CD14-positive monocyte (primary cell): ENCODE measurements around the gene ST8SIA1. TPM values are rescaled to one million over a fixed set of nuclear protein-coding genes. Genes with fewer than 3 reads are reported as not detected.

Source experiments
- DNase-seq, 3 donors: peaks; one replicate each; pipeline ENCODE4 v3.0.0-alpha.2; 2011 to 2022
- H2AFZ ChIP-seq: 2 replicates; pipeline ENCODE4 v1.6.0; 2012; ENCODE audit warnings: mild to moderate bottlenecking, low read depth, low read length, inconsistent platforms; ENCODE audit not compliant: insufficient read depth, poor library complexity, severe bottlenecking
- H3K27ac ChIP-seq, 2 donors: 1 replicate in 1 of 2; 2 replicates in 1 of 2; pipeline ENCODE4 v1.5.1; 2012 to 2013; ENCODE audit warnings: low read length in 2 of 2, control low read depth in 1 of 2, inconsistent platforms in 1 of 2, low read depth in 1 of 2, mild to moderate bottlenecking in 1 of 2
- H3K27me3 ChIP-seq, 2 donors: one replicate each; pipeline versions ENCODE4 v1.6.0 to v1.6.1; 2011 to 2013; ENCODE audit warnings: low read length in 2 of 2; ENCODE audit not compliant: control insufficient read depth in 2 of 2, insufficient read depth in 2 of 2
- H3K36me3 ChIP-seq, 2 donors: replicated peaks in 1 of 2; 1 replicate in 1 of 2; 2 replicates in 1 of 2; pipeline versions ENCODE4 v1.5.1 to v1.6.1; 2012 to 2013; ENCODE audit warnings: low read length in 2 of 2, control low read depth in 1 of 2, inconsistent platforms in 1 of 2, mild to moderate bottlenecking in 1 of 2; ENCODE audit not compliant: insufficient read depth in 2 of 2, control insufficient read depth in 1 of 2
- H3K4me1 ChIP-seq, 2 donors: 1 replicate in 1 of 2; 2 replicates in 1 of 2; pipeline versions ENCODE4 v1.5.1 to v1.6.1; 2012 to 2013; ENCODE audit warnings: low read length in 2 of 2, control low read depth in 1 of 2, inconsistent platforms in 1 of 2, mild to moderate bottlenecking in 1 of 2, moderate library complexity in 1 of 2; ENCODE audit not compliant: insufficient read depth in 2 of 2, control insufficient read depth in 1 of 2
- H3K4me2 ChIP-seq: replicated peaks from 2 replicates; pipeline ENCODE3; 2012; ENCODE audit warnings: low read length, moderate library complexity, mild to moderate bottlenecking; ENCODE audit not compliant: poor library complexity, severe bottlenecking; ENCODE audit errors: extremely low read depth
- H3K4me3 ChIP-seq, 3 experiments: fragments of 200-600 bp in 1 of 3; sonication (generic) in 1 of 3; replicated peaks in 1 of 3; 1 replicate in 2 of 3; 2 replicates in 1 of 3; pipeline ENCODE4 v1.5.1; 2011 to 2013; ENCODE audit warnings: low read length in 3 of 3, mild to moderate bottlenecking in 3 of 3, control low read depth in 2 of 3, low read depth in 2 of 3, inconsistent platforms in 1 of 3, moderate library complexity in 1 of 3
- H3K79me2 ChIP-seq: 2 replicates; pipeline ENCODE4 v1.6.0; 2012; ENCODE audit warnings: mild to moderate bottlenecking, control low read depth, inconsistent platforms, low read length, moderate library complexity; ENCODE audit not compliant: insufficient read depth
- H3K9ac ChIP-seq: 2 replicates; pipeline ENCODE4 v1.6.0; 2017; ENCODE audit warnings: low read length, mild to moderate bottlenecking; ENCODE audit not compliant: insufficient read depth, poor library complexity, severe bottlenecking
- H3K9me3 ChIP-seq, 2 donors: replicated peaks in 1 of 2; 1 replicate in 1 of 2; 2 replicates in 1 of 2; pipeline versions ENCODE4 v1.5.1 to v1.6.1; 2012 to 2013; ENCODE audit warnings: low read length in 2 of 2, control low read depth in 1 of 2; ENCODE audit not compliant: control insufficient read depth in 1 of 2, insufficient read depth in 1 of 2
- H4K20me1 ChIP-seq: 2 replicates; pipeline ENCODE4 v1.6.0; 2012; ENCODE audit warnings: mild to moderate bottlenecking, low read length, control low read depth, moderate library complexity; ENCODE audit not compliant: insufficient read depth
- H3K27ac Mint-ChIP-seq, 7 donors: one replicate each; pipeline ENCODE4 v1.8.0; 2020; ENCODE audit warnings: mild to moderate bottlenecking in 7 of 7, mixed read lengths in 7 of 7, moderate library complexity in 6 of 7, inconsistent platforms in 2 of 7
- H3K27me3 Mint-ChIP-seq, 3 donors: one replicate each; pipeline ENCODE4 v1.8.0; 2021 to 2022; ENCODE audit warnings: low read depth in 3 of 3, mild to moderate bottlenecking in 3 of 3, mixed read lengths in 3 of 3, moderate library complexity in 3 of 3, inconsistent platforms in 1 of 3
- H3K36me3 Mint-ChIP-seq, 2 donors: one replicate each; pipeline ENCODE4 v1.8.0; 2020; ENCODE audit warnings: mixed read lengths in 2 of 2, inconsistent platforms in 1 of 2, mild to moderate bottlenecking in 1 of 2
- H3K4me1 Mint-ChIP-seq: one replicate; pipeline ENCODE4 v1.8.0; 2020; ENCODE audit warnings: mild to moderate bottlenecking, mixed read lengths
- H3K4me3 Mint-ChIP-seq, 2 donors: one replicate each; pipeline ENCODE4 v1.8.0; 2020; ENCODE audit warnings: mild to moderate bottlenecking in 2 of 2, mixed read lengths in 2 of 2, moderate library complexity in 1 of 2
- H3K9me3 Mint-ChIP-seq, 7 donors: one replicate each; pipeline ENCODE4 v1.8.0; 2020 to 2022; ENCODE audit warnings: mixed read lengths in 7 of 7, mild to moderate bottlenecking in 6 of 7, moderate library complexity in 6 of 7, inconsistent platforms in 2 of 7
- CTCF ChIP-seq: fragments of 200-600 bp; IDR thresholded peaks from one replicate; pipeline ENCODE4 v1.8.0; 2022; ENCODE audit warnings: antibody characterized with exemption, mild to moderate bottlenecking
- WGBS: methylation state at CpG from one replicate; pipeline ENCODE4 v1.1.5; 2013; ENCODE audit warnings: missing lambda C conversion rate; ENCODE audit not compliant: insufficient coverage; 5-methylcytosine and 5-hydroxymethylcytosine counted together
- intact Hi-C, 2 donors: fragments of 100-400 bp; cut with micrococcal nuclease; formaldehyde crosslinking; loops; one replicate each; pipeline versions ENCODE4 v1.15.0 to v1.15.1; 2023
- polyA plus RNA-seq, 3 donors: library from polyadenylated mRNA; depleted of rRNA in 1 of 3; unstranded in 2 of 3; stranded (reverse) in 1 of 3; fragments of 300-500 nt in 2 of 3; fragments of >200 nt in 1 of 3; fragmentation: Illumina TruSeq in 2 of 3; gene quantifications; 1 replicate in 2 of 3; 2 replicates in 1 of 3; pipeline ENCODE4 v1.2.3, GENCODE V29; 2012 to 2021

Gene ST8SIA1
- polyA plus RNA-seq, 3 donors = not detected

DNA sequence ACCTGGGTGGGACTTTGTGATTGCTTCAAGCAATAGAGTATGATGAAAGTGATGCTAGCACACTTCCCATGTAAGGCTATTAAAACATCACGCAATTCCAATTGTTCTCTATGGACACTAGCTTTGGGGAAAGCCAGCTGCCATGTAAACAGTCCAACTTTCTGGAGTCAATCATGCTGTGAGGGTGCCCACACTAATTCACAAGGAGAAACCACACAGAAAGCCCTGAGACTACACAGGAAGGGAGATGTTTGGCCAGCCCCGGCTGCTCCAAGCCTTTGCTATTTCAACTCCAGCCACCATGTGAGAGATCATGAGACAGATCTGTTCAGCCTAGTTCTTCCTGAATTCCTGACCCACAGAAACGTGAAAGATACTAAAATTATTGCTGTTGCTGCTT, 96.3 kb downstream of the ST8SIA1 start:
- no peak overlapping the region for H2AFZ ChIP-seq
- no peaks in the 10 kb centered on the region for H3K36me3 ChIP-seq
- intact Hi-C loops = no loop called here
- Mint-ChIP-seq H3K27ac (no peak overlapping the region), H3K36me3 (no peaks in the 10 kb centered on the region), H3K4me1 (no peaks in the 10 kb centered on the region), H3K4me3 (no peak overlapping the region), H3K27me3 (peaks cover 9 to 32% (median 11%) of the 10 kb centered on the region in 3 donors), H3K9me3 (peaks cover 0 to 5% (median 0%) of the 10 kb centered on the region in 7 donors)
- H3K9ac ChIP-seq = no peak overlapping the region
- no peaks in the 10 kb centered on the region for H3K9me3 ChIP-seq
- TF ChIP-seq CTCF = no peak
- no peak for DNase-seq
- peaks cover 0 to 7% of the 10 kb centered on the region in 2 donors for H3K27me3 ChIP-seq
- H3K27ac ChIP-seq = no peak overlapping the region
- no peaks in the 10 kb centered on the region for H3K79me2 ChIP-seq
- no peaks in the 10 kb centered on the region for H3K4me1 ChIP-seq
- no CpG with 5 or more reads among the region's 3 CpGs for WGBS
- no peak overlapping the region for H3K4me3 ChIP-seq
- H4K20me1 ChIP-seq = no peaks in the 10 kb centered on the region
- H3K4me2 ChIP-seq = no peak overlapping the region

DNA sequence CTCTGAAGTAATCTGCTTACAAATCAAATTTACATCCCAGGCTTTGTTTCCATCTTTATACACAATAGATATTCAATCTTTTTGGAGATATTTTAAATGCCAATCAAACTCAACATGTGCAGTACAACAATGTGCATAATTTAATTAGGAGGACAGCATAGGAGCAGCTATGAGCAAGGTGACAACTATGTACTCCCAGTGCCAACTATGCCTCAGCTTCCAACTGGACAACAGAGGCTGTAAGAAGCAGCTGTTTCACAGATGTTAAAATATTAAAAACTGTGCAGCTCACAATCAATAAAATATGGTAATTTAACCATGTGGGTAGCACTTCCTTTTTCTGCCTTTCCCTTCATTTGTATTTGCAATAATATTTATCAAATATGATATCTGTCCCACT, 99.9 kb downstream of the ST8SIA1 start:
- Mint-ChIP-seq H3K4me1 (no peaks in the 10 kb centered on the region), H3K27me3 (peaks cover 12 to 28% (median 12%) of the 10 kb centered on the region in 3 donors), H3K9me3 (peaks cover 0 to 5% (median 0%) of the 10 kb centered on the region in 7 donors), H3K4me3 (no peak overlapping the region), H3K27ac (no peak overlapping the region), H3K36me3 (no peaks in the 10 kb centered on the region)
- intact Hi-C loops = no loop called here
- no peak for DNase-seq
- H3K9me3 ChIP-seq = no peaks in the 10 kb centered on the region
- no peak overlapping the region for H3K27ac ChIP-seq
- H2AFZ ChIP-seq = no peak overlapping the region
- no peaks in the 10 kb centered on the region for H4K20me1 ChIP-seq
- H3K4me3 ChIP-seq = no peak overlapping the region
- no peaks in the 10 kb centered on the region for H3K36me3 ChIP-seq
- H3K4me2 ChIP-seq = no peak overlapping the region
- H3K4me1 ChIP-seq = no peaks in the 10 kb centered on the region
- TF ChIP-seq CTCF = no peak
- H3K27me3 ChIP-seq = peaks cover 0 to 8% of the 10 kb centered on the region in 2 donors
- H3K9ac ChIP-seq = no peak overlapping the region
- no peaks in the 10 kb centered on the region for H3K79me2 ChIP-seq
